GM12873 (cell line): Measurements from ENCODE around the gene GRIN3B.

Experiments
- CTCF ChIP-seq: IDR thresholded peaks from 2 replicates; pipeline ENCODE4 v1.5.1; 2012; ENCODE audit warnings: low read depth, mild to moderate bottlenecking, moderate library complexity, low read length, control low read depth; ENCODE audit not compliant: insufficient read depth; ENCODE audit errors: missing control alignments

Gene GRIN3B

GRCh38 chr19:972281-972680 is 27.9 kb upstream of the GRIN3B start:
- TF ChIP-seq CTCF = no peak

- TF ChIP-seq CTCF = no peak
These were observed 26.3 kb upstream of the GRIN3B start for GRCh38 chr19:973726-974563.

- TF ChIP-seq CTCF = no peak
These were observed 25.5 kb upstream of the GRIN3B start for GRCh38 chr19:974564-975257.

GRCh38 chr19:976476-976875 is 23.7 kb upstream of the GRIN3B start:
- no peak for TF ChIP-seq CTCF

GRCh38 chr19:977058-977464 is 23.2 kb upstream of the GRIN3B start:
- TF ChIP-seq CTCF = no peak

GRCh38 chr19:979318-979741 is 20.9 kb upstream of the GRIN3B start:
- no peak for TF ChIP-seq CTCF

- no peak for TF ChIP-seq CTCF
These were observed 19.9 kb upstream of the GRIN3B start for GRCh38 chr19:980133-980998.
